HG02759 (cell line): ENCODE results near the gene LRRC4.

Source experiments
- ATAC-seq: cut with Tn5 transposase; IDR thresholded peaks from one replicate; pipeline ENCODE4 v1.9.1; 2021; ENCODE audit warnings: mild to moderate bottlenecking, moderate library complexity; ENCODE audit not compliant: unreplicated experiment

Gene LRRC4, protein sequence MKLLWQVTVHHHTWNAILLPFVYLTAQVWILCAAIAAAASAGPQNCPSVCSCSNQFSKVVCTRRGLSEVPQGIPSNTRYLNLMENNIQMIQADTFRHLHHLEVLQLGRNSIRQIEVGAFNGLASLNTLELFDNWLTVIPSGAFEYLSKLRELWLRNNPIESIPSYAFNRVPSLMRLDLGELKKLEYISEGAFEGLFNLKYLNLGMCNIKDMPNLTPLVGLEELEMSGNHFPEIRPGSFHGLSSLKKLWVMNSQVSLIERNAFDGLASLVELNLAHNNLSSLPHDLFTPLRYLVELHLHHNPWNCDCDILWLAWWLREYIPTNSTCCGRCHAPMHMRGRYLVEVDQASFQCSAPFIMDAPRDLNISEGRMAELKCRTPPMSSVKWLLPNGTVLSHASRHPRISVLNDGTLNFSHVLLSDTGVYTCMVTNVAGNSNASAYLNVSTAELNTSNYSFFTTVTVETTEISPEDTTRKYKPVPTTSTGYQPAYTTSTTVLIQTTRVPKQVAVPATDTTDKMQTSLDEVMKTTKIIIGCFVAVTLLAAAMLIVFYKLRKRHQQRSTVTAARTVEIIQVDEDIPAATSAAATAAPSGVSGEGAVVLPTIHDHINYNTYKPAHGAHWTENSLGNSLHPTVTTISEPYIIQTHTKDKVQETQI

DNA sequence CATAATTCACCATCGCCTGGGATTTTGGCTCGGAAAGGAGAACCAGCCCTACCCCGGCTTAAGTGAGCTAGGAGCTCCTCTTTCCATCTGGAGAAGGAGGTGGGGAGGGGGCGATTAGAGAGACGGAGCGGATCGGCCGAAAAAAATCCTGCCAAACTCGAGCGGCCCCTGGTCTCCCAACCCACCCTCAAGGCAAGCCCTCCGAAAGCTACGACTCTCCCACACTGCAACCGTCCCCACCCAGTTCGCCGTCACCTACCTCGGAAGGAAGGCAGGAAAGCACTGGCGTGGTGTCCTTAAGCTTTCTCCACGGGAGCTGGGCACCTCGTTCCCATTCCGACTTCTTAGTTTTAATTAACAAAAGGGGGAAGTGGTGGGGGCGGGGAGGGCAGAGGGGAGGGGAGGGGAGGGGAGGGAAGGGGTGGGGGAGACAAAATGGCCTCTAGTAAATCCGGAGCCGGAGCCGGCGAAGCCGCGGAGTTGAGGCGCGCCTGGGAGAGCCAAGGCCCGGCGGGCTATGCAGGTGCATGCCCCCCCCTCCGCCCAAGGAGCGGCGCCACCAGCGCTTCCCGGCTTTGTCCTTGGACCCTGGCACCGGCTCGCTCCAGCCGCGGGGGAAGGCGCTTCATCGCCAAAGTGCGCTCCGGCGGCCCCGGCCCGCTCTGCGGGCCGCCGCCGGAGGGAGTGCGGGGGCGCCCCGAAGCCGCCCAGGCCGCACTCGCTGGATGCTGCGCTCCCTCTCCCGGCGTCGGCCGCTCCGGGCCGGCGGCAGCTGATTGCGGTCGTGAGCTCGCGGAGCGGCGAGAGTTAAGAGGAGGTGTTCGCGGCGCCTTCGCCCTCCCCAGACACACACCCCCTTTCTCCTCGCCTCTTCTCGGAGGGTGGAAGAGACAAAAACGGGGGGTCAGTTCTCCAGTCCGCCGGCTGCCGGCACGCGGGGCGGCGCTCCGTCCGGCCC, at the start of gene LRRC4:
TSS of gene LRRC4 (minus strand) at position 784 of the 958 bp plus-strand sequence. CDS start 797 bp downstream, outside the sequence.
- peak; percentile 53 for ATAC-seq

- ATAC-seq = no peak
These were observed 48.9 kb upstream of the LRRC4 start for GRCh38 chr7:128080169-128080568.

DNA sequence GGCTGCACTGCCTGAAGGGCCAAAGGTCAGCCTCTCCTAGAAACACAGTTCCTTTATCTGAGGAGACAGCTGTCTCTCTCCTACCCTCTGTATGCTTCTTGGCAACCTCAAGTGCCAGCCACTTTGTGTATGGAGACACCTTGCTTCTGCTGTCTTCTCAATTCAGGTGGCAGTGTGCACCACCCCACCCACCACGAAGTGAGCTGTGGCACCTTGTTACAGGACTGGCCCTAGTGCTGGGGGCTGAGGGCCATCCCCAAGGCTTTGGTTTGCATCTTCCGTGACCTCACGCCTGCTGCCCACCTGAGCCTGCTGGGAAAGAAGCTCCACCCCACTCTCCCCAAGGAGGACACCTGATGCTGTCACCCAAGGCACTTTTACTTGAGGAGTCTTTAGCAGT, 47.1 kb upstream of the LRRC4 start:
- no peak for ATAC-seq

DNA sequence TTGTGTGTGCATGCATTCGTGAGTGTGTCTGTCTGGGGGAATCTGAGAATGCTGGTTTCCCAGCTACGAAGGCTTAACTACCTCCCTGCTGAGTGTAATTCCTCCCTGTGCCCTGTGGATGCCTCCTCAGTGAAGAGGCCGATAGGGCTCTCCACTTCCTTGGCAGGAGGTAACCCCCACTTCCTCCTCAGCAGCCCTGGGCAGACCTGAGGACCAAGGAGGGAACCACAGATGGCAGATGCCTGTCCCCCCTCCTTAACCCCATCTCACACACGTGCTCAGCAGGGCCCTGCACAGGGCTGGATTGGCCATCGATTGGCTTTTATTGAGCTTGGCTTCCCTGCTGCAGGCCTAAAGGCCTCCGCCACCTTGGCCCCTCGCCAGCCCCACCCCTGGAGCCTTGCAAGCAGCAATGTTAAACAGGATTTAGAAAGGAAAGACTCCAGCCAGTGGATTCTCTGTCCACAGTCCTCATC, 45.6 kb upstream of the LRRC4 start:
- no peak for ATAC-seq

GRCh38 chr7:128076196-128076795, 45.1 kb upstream of the LRRC4 start:
- no peak for ATAC-seq

- no peak for ATAC-seq
These were observed 44.2 kb upstream of the LRRC4 start for GRCh38 chr7:128075242-128076095.

DNA sequence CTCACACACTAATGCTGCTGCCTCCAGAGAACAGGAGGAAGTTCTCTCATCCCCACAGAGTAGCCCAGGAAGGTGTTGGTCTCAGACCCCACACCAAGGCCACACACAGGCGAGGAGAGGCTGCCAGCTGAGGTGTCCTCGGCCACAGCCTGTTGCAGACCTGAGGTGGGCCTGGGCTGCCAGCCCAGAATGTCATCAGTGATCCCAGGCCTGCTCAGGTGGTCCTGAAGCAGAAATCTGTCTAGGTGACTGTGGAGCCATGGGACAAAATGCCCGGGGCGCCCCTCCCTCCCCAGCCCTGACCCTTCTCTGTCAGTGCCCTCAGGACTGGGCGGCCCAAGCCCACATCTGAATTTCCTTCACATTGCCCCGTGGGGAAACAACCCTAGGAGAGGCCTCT, 43.5 kb upstream of the LRRC4 start:
- ATAC-seq = no peak

- no peak for ATAC-seq
These were observed 43.1 kb upstream of the LRRC4 start for GRCh38 chr7:128074336-128074735.

DNA sequence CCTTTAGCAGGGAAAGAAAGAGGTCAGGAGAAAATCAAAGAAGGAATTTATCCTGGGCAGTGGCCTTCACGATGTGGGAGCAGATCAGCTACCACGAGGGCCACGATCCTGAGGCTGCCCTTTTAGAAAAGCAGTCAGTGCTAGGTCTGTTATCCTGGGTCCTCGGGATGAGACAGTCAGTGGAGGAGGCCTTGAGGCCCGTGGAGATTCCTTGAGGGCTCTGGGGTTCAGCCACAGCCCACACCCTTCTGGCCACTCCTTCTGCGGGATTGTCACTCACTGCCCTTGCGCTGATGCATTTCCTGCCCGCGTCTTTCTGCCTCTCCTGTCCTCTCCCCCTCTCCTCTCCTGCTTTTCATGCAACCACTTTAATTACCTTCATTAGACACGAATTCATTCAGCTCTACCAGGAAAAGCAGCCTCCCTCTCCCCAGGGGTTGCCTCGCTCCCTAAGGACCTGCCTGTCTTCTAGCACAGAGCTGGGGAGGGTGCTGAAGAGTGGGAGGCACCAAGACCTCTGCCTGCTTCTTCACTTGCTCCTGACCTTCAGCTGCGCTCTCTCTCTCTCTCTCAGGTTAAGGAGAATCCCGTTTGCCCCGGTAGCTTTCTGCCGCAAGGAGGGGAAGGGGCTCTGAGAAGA, 42.6 kb upstream of the LRRC4 start:
- ATAC-seq = no peak

GRCh38 chr7:128071801-128072200, 40.6 kb upstream of the LRRC4 start:
- no peak for ATAC-seq

DNA sequence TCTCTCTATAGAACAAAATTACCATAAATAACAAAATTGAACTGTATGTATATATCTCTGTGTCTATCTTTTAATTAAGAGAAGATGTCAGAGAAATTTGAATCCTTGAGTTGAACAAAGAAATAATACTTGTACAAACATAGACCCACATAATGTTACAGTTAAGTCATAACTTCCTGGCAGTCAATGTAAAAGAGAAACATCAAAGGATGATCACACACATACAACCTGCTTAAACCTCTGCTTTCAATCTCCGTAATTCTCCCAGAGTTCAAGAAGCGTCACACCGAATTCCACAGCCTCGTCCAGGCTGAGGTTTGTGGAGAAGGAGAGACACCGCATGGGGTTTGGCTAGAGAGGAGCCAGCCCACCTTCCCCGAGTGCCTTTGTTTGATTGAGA, 40.1 kb upstream of the LRRC4 start:
- ATAC-seq = no peak

DNA sequence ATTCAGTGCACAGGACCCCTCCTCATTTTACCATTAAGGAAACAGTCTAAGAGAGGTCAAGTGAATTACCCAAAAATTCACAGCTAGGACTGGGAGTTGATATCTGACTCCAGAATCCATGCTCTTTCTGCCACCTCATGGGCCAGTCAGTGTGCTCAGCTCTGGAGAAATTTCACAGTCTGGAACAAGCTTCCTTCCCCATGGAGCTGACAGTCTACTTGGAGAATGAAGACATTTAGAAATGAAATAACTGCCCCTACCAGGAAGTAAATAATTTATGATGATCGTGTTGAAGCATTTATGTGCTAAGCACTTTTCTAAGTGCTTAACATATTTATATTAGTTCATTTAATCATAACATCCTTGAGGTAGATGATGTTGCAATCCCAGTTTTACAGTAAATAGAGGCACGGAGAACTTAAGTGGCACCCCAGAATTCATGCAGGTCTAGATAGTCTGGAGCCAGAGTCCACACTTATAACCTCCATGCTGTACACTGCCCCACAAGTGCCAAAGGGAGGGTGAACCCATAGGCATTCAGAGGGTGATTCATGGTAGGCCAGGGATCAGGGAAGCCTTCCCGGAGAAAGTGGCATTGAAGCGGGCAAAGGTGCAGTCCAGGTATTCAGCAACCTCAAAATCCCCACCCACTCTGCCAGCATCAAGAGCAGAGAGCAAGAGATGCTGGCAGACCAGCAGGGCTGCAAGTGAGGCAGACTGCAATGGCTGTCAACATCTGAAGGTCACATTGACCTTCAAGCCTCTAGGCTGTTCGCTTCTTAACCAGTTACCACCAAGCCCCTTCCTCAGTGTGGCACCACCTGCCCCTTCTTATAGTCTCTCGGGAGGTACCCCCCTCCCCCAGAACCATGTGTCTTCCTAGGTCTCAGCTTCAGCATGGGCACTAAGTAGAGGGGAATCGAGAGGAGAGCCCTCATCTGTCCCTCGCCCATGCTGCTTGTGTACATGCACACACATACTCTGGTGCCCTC, 38.4 kb upstream of the LRRC4 start:
- ATAC-seq = no peak

GRCh38 chr7:128068785-128069184, 37.5 kb upstream of the LRRC4 start:
- no peak for ATAC-seq

DNA sequence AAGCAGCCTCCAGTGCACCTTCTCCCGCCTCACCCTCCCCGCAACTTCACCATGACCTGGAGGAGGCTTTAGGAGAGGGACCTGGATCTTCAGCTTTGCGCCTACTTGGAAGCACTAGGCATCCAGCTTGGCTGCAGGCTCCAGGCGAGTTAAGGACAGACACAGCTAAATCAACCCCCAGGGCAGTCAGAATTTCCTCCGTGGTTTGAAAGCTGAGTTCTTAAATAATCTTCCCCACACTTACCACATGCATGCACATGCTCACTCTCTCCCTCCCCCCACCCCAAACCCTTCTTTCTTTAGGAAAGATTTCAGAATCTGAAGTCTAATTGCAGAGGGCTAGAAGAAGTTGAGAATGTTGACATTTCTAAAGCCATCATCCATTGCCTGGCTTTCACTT, 36.7 kb upstream of the LRRC4 start:
- no peak for ATAC-seq

DNA sequence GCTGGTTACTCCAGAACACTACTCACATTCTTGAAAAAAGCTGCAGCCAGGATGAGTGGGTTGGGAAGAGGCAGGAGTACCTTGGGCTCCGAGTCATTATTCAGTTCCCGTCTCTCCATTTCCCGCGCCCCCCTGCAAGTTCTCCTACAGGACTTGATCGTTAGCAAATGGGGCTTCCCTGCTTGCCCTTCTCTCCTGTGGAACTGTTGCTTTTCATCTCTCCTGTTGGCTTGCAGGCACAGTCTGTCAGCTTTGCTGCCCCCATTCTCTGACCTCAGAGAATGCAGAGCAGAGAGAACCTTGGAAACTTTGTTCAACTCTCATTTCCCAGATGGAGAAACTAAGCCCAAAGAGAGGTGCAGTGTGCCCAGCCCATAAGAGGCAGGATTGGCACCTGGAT, 35.6 kb upstream of the LRRC4 start:
- ATAC-seq = no peak

DNA sequence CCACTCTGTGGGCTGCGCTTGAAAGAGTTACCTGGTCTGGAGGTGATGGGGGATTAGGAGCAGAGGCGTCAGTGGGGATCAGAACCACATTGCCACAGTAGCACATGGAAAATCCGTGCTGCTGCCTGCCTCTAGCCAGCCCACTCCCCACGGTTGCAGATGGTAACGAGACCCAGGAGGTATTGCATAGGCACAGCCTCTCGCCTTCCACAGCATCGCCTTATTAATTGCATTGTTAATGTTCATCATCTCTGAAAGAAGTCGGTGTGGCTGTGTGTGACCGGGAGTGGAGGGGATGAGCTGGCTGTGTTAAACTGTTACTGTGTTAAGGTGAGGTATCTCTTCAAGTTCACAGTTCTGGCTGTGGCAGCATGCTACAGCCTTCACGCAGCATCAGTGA, 35.2 kb upstream of the LRRC4 start:
- ATAC-seq = no peak

DNA sequence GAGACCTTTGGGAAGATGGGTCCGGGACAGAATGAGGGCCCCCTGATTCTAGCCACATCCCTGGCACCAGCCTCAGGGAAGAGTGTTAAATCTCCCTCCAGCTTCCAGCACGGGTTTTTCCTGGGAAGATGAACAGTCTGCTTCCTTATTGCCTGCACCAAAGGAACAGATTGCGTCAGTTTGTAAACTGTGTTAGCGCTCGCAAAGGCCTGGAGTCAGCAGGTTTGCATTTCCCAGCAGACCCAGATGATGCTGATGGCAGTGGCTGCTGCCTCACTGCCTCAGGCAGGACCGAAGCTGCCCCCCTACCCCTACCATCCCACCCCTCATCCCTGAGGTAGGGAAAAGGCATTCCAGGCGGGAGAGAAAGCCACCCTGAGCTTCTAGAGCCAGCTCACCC, 34.6 kb upstream of the LRRC4 start:
- no peak for ATAC-seq

- ATAC-seq = no peak
These were observed 31.9 kb upstream of the LRRC4 start for GRCh38 chr7:128063088-128063487.
